ENCODE data around the gene BAG5.

DNA sequence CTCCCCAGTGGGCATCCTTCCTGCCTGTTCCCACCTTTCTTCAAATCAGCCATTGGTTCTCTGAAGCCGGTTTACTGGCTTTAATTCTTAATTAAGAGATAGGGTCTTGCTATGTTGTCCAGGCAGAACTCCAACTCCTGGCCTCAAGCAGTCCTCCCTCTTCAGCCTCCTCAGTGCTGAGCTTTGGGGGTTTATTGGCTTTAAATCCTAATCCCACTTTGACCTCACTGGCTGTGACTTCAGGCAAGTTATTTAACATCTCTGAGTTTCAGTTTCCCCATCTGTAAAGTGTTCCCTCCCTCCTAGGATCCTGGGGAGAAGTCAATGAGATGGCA lies 35.6 kb downstream of the BAG5 start:
- TF ChIP-seq, protein P1, sequence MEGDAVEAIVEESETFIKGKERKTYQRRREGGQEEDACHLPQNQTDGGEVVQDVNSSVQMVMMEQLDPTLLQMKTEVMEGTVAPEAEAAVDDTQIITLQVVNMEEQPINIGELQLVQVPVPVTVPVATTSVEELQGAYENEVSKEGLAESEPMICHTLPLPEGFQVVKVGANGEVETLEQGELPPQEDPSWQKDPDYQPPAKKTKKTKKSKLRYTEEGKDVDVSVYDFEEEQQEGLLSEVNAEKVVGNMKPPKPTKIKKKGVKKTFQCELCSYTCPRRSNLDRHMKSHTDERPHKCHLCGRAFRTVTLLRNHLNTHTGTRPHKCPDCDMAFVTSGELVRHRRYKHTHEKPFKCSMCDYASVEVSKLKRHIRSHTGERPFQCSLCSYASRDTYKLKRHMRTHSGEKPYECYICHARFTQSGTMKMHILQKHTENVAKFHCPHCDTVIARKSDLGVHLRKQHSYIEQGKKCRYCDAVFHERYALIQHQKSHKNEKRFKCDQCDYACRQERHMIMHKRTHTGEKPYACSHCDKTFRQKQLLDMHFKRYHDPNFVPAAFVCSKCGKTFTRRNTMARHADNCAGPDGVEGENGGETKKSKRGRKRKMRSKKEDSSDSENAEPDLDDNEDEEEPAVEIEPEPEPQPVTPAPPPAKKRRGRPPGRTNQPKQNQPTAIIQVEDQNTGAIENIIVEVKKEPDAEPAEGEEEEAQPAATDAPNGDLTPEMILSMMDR (IDR thresholded peaks at IDR 0.05) = no peak
- no peak for TF ChIP-seq POLR2A (IDR thresholded peaks at IDR 0.05)
